SK-N-SH treated with all-trans-retinoic acid at 6 μM for 48 hours (cell line): ENCODE results near the gene ARHGAP26.
"Not testable (repeated sequence)": the region's sequence is repeated elsewhere in the genome, so short reads cannot be mapped to it uniquely, and the experiment has no call there.

ENCODE experiments used
- ATAC-seq: fragments of 200-7000 bp; cut with Tn5 transposase; 3 replicates; pipeline ENCODE4 v1.9.1; 2020; ENCODE audit warnings: mild to moderate bottlenecking, moderate library complexity
- ARNTL ChIP-seq: fragments of 450-650 bp; formaldehyde crosslinking; IDR thresholded peaks from 2 replicates; pipeline ENCODE4 v1.5.0; 2020; ENCODE audit warnings: low read depth, mild to moderate bottlenecking, moderate library complexity, borderline replicate concordance
- BACH2 ChIP-seq: fragments of 250-450 bp; sonication (Bioruptor Pico); IDR thresholded peaks from 2 replicates; pipeline ENCODE4 v1.9.0; 2021; ENCODE audit warnings: mild to moderate bottlenecking, borderline replicate concordance
- CREB5 ChIP-seq: fragments of 250-450 bp; sonication (Bioruptor Pico); IDR thresholded peaks from 2 replicates; pipeline ENCODE4 v1.5.1; 2020; ENCODE audit warnings: low read depth, mild to moderate bottlenecking, moderate library complexity
- CSRNP3 ChIP-seq: fragments of 250-450 bp; sonication (Bioruptor Pico); IDR thresholded peaks from 2 replicates; pipeline ENCODE4 v1.5.1; 2021; ENCODE audit warnings: mild to moderate bottlenecking, moderate library complexity
- ESRRG ChIP-seq: fragments of 250-450 bp; sonication (Bioruptor Pico); IDR thresholded peaks from 2 replicates; pipeline ENCODE4 v1.6.1; 2021; ENCODE audit warnings: mild to moderate bottlenecking
- GLIS3 ChIP-seq: fragments of 250-450 bp; sonication (Bioruptor Pico); IDR thresholded peaks from 2 replicates; pipeline ENCODE4 v1.5.0; 2020; ENCODE audit warnings: mild to moderate bottlenecking, moderate library complexity
- ISL1 ChIP-seq: fragments of 250-450 bp; sonication (Bioruptor Pico); IDR thresholded peaks from 2 replicates; pipeline ENCODE4 v2.1.2; 2022; ENCODE audit warnings: mild to moderate bottlenecking, moderate library complexity
- OSR1 ChIP-seq: fragments of 250-450 bp; sonication (Bioruptor Pico); IDR thresholded peaks from 2 replicates; pipeline ENCODE4 v1.8.0; 2022; ENCODE audit warnings: moderate library complexity, mild to moderate bottlenecking, inconsistent platforms
- PATZ1 ChIP-seq: fragments of 250-450 bp; sonication (Bioruptor Pico); IDR thresholded peaks from 2 replicates; pipeline ENCODE4 v1.8.0; 2020; ENCODE audit warnings: mild to moderate bottlenecking, moderate library complexity, borderline replicate concordance
- POU6F1 ChIP-seq: fragments of 250-450 bp; sonication (Bioruptor Pico); IDR thresholded peaks from 2 replicates; pipeline ENCODE4 v1.8.0; 2021; ENCODE audit warnings: low read depth, mild to moderate bottlenecking, moderate library complexity, borderline replicate concordance
- PPARA ChIP-seq: fragments of 250-450 bp; sonication (Bioruptor Pico); IDR thresholded peaks from 2 replicates; pipeline ENCODE4 v1.5.0; 2020; ENCODE audit warnings: mild to moderate bottlenecking, borderline replicate concordance
- RARB ChIP-seq: fragments of 250-450 bp; sonication (Bioruptor Pico); IDR thresholded peaks from 2 replicates; pipeline ENCODE4 v1.8.0; 2021; ENCODE audit warnings: mild to moderate bottlenecking, moderate library complexity
- SNAI2 ChIP-seq: fragments of 250-450 bp; sonication (Bioruptor Pico); IDR thresholded peaks from 2 replicates; pipeline ENCODE4 v1.5.0; 2020; ENCODE audit warnings: mild to moderate bottlenecking, moderate library complexity
- TCF4 ChIP-seq: fragments of 250-450 bp; sonication (Bioruptor Pico); IDR thresholded peaks from 2 replicates; pipeline ENCODE4 v1.8.0; 2021; ENCODE audit warnings: mild to moderate bottlenecking, moderate library complexity, borderline replicate concordance
- TSHZ2 ChIP-seq: fragments of 250-450 bp; sonication (Bioruptor Pico); IDR thresholded peaks from 2 replicates; pipeline ENCODE4 v1.5.0; 2020; ENCODE audit warnings: mild to moderate bottlenecking, moderate library complexity
- ZC3H10 ChIP-seq: fragments of 250-450 bp; sonication (Bioruptor Pico); IDR thresholded peaks from 2 replicates; pipeline ENCODE4 v1.5.1; 2021; ENCODE audit warnings: mild to moderate bottlenecking, moderate library complexity
- ZFP3 ChIP-seq: fragments of 250-450 bp; sonication (Bioruptor Pico); IDR thresholded peaks from 2 replicates; pipeline ENCODE4 v1.5.0; 2020; ENCODE audit warnings: mild to moderate bottlenecking, moderate library complexity
- ZFP30 ChIP-seq: fragments of 450-650 bp; formaldehyde crosslinking; IDR thresholded peaks from 2 replicates; pipeline ENCODE4 v1.5.0; 2022; ENCODE audit warnings: mild to moderate bottlenecking, moderate library complexity
- ZNF565 ChIP-seq: fragments of 450-650 bp; formaldehyde crosslinking; conservative IDR thresholded peaks from 2 replicates; pipeline ENCODE4 v1.5.0; 2020; ENCODE audit warnings: low read depth, mild to moderate bottlenecking, moderate library complexity
- ZNF70 ChIP-seq: fragments of 450-650 bp; formaldehyde crosslinking; IDR thresholded peaks from 2 replicates; pipeline ENCODE4 v1.5.0; 2020; ENCODE audit warnings: mild to moderate bottlenecking, moderate library complexity
- ZNF8 ChIP-seq: fragments of 450-650 bp; formaldehyde crosslinking; IDR thresholded peaks from 2 replicates; pipeline ENCODE4 v1.5.0; 2020; ENCODE audit warnings: mild to moderate bottlenecking, moderate library complexity

Gene ARHGAP26

GRCh38 chr5:143094087-143094521 lies 323.9 kb downstream of the ARHGAP26 start (continued):
- no peak for TF ChIP-seq POU6F1 (CRISPR knock-in tag)
- no peak for TF ChIP-seq TSHZ2

GRCh38 chr5:143094608-143095007 lies 324.4 kb downstream of the ARHGAP26 start:
- ATAC-seq, result not testable (repeated sequence)

GRCh38 chr5:143101121-143101520 lies 330.9 kb downstream of the ARHGAP26 start:
- TF ChIP-seq BACH2 (CRISPR knock-in tag), result no peak
- no peak for TF ChIP-seq OSR1 (CRISPR knock-in tag)
- no peak for TF ChIP-seq CREB5 (CRISPR knock-in tag)
- no peak for TF ChIP-seq RARB
- TF ChIP-seq ZFP30 (CRISPR knock-in tag), result no peak
- no peak for TF ChIP-seq ZC3H10 (CRISPR knock-in tag)
- no peak for TF ChIP-seq ZNF565 (CRISPR knock-in tag)
- no peak for TF ChIP-seq ZFP3 (CRISPR knock-in tag)
- TF ChIP-seq CSRNP3 (CRISPR knock-in tag), result no peak
- TF ChIP-seq ESRRG (CRISPR knock-in tag), result no peak
- no peak for TF ChIP-seq SNAI2 (CRISPR knock-in tag)
- no peak for TF ChIP-seq ZNF8 (CRISPR knock-in tag)
- no peak for TF ChIP-seq PPARA (CRISPR knock-in tag)

GRCh38 chr5:143101725-143102386 lies 331.7 kb downstream of the ARHGAP26 start:
- no peak; the same call in 2 of the 3 replicates for ATAC-seq

More at GRCh38 chr5:143101121-143101520, 330.9 kb downstream of the ARHGAP26 start:
- ATAC-seq, result no peak

More at GRCh38 chr5:143101725-143102386, 331.7 kb downstream of the ARHGAP26 start:
- TF ChIP-seq ZNF565 (CRISPR knock-in tag) (no peak), GLIS3 (no peak), BACH2 (CRISPR knock-in tag) (no peak), ZFP30 (CRISPR knock-in tag) (no peak), ZNF70 (CRISPR knock-in tag) (no peak), TCF4 (CRISPR knock-in tag) (no peak), SNAI2 (CRISPR knock-in tag) (no peak), ISL1 (CRISPR knock-in tag) (no peak), POU6F1 (CRISPR knock-in tag) (no peak), ZFP3 (CRISPR knock-in tag) (no peak), CREB5 (CRISPR knock-in tag) (no peak), ARNTL (CRISPR knock-in tag) (no peak), PATZ1 (CRISPR knock-in tag) (no peak), ZC3H10 (CRISPR knock-in tag) (no peak)
